ENCODE measurements around the gene LRCH1. TPM values are rescaled to one million over a fixed set of nuclear protein-coding genes. Genes with fewer than 3 reads are reported as not detected.

LRCH1 gene
- total and polyA plus RNA-seq, 10 of the 15 experiments (the other 5 are each of a cell fraction or from before 2014, with no cell fraction given): 5.3 to 48.9 (median 14.4) TPM

DNA sequence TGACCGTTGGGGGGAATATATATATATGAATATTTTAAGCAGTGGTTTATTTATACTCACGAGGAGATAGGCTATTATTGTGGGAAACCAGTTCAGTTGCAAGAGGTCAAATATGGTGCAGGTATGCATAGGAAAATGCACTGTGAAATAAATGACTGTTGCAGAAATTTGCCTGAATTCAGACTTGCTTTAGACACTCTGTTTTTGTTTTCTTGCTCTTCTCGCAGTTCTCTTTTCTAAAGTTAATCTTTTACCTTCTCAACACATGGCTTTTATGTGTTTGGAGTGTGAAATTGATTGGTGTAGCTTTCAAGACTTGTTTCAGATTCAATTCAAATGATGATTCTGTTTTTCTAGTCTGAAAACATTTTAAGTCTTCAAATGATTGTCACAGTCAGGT lies 109.7 kb downstream of the LRCH1 start (continued):
- TF ChIP-seq IKZF1 (conservative IDR thresholded peaks at IDR 0.05) (no peak), NFYA (IDR thresholded peaks at IDR 0.05; ENCODE audit: borderline replicate concordance, low read depth, low read length) (no peak), SPI1 (IDR thresholded peaks at IDR 0.05; ENCODE audit: borderline replicate concordance, insufficient read depth, low read depth, low read length) (peak; percentile 52; the same call in 1 of the 2 replicates), CBFB (IDR thresholded peaks at IDR 0.05; ENCODE audit: low read depth) (no peak), IRF4 (IDR thresholded peaks at IDR 0.05; ENCODE audit: low read depth, low read length) (no peak), BACH1 (IDR thresholded peaks at IDR 0.05; ENCODE audit: borderline replicate concordance) (no peak; the same call in 1 of the 2 replicates), YBX1 (IDR thresholded peaks at IDR 0.05) (no peak), ZNF24 (IDR thresholded peaks at IDR 0.05) (peak; percentile 57; the same call in 1 of the 2 replicates), NR2F1 (conservative IDR thresholded peaks at IDR 0.05) (peak; percentile 57; the same call in 1 of the 2 replicates), EP300 (IDR thresholded peaks at IDR 0.05; ENCODE audit: borderline replicate concordance in 1 of 2, control insufficient read depth in 1 of 2, low read depth in 2 of 2, low read length in 2 of 2) (peak in 1 of 2 experiments; percentile 59; a peak in 2 of 4 replicates), ATF3 (IDR thresholded peaks at IDR 0.05; ENCODE audit: borderline replicate concordance, extremely low read depth, low read depth, low read length) (no peak), NRF1 (conservative IDR thresholded peaks at IDR 0.05; ENCODE audit: low read depth, low read length) (no peak), SIN3A (IDR thresholded peaks at IDR 0.05; ENCODE audit: low read depth, low read length) (0 out of 2 replicates have a peak, but pooled peaks have one; percentile 34), MTA2 (IDR thresholded peaks at IDR 0.05; ENCODE audit: low read depth) (peak; percentile 46; the same call in 1 of the 2 replicates), CHD2 (IDR thresholded peaks at IDR 0.05; ENCODE audit: borderline replicate concordance, low read depth, low read length) (no peak), CREB1 (IDR thresholded peaks at IDR 0.05; ENCODE audit: low read depth) (no peak), ZNF217 (IDR thresholded peaks at IDR 0.05) (0 out of 2 replicates have a peak, but pooled peaks have one; percentile 44)
- TF ChIP-seq, protein P1, sequence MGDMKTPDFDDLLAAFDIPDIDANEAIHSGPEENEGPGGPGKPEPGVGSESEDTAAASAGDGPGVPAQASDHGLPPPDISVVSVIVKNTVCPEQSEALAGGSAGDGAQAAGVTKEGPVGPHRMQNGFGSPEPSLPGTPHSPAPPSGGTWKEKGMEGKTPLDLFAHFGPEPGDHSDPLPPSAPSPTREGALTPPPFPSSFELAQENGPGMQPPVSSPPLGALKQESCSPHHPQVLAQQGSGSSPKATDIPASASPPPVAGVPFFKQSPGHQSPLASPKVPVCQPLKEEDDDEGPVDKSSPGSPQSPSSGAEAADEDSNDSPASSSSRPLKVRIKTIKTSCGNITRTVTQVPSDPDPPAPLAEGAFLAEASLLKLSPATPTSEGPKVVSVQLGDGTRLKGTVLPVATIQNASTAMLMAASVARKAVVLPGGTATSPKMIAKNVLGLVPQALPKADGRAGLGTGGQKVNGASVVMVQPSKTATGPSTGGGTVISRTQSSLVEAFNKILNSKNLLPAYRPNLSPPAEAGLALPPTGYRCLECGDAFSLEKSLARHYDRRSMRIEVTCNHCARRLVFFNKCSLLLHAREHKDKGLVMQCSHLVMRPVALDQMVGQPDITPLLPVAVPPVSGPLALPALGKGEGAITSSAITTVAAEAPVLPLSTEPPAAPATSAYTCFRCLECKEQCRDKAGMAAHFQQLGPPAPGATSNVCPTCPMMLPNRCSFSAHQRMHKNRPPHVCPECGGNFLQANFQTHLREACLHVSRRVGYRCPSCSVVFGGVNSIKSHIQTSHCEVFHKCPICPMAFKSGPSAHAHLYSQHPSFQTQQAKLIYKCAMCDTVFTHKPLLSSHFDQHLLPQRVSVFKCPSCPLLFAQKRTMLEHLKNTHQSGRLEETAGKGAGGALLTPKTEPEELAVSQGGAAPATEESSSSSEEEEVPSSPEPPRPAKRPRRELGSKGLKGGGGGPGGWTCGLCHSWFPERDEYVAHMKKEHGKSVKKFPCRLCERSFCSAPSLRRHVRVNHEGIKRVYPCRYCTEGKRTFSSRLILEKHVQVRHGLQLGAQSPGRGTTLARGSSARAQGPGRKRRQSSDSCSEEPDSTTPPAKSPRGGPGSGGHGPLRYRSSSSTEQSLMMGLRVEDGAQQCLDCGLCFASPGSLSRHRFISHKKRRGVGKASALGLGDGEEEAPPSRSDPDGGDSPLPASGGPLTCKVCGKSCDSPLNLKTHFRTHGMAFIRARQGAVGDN (IDR thresholded peaks at IDR 0.05): peak; percentile 80; the same call in 1 of the 2 replicates
- TF ChIP-seq, protein P2, sequence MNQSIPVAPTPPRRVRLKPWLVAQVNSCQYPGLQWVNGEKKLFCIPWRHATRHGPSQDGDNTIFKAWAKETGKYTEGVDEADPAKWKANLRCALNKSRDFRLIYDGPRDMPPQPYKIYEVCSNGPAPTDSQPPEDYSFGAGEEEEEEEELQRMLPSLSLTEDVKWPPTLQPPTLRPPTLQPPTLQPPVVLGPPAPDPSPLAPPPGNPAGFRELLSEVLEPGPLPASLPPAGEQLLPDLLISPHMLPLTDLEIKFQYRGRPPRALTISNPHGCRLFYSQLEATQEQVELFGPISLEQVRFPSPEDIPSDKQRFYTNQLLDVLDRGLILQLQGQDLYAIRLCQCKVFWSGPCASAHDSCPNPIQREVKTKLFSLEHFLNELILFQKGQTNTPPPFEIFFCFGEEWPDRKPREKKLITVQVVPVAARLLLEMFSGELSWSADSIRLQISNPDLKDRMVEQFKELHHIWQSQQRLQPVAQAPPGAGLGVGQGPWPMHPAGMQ (IDR thresholded peaks at IDR 0.05; ENCODE audit: borderline replicate concordance): no peak
- TF ChIP-seq, protein P3, sequence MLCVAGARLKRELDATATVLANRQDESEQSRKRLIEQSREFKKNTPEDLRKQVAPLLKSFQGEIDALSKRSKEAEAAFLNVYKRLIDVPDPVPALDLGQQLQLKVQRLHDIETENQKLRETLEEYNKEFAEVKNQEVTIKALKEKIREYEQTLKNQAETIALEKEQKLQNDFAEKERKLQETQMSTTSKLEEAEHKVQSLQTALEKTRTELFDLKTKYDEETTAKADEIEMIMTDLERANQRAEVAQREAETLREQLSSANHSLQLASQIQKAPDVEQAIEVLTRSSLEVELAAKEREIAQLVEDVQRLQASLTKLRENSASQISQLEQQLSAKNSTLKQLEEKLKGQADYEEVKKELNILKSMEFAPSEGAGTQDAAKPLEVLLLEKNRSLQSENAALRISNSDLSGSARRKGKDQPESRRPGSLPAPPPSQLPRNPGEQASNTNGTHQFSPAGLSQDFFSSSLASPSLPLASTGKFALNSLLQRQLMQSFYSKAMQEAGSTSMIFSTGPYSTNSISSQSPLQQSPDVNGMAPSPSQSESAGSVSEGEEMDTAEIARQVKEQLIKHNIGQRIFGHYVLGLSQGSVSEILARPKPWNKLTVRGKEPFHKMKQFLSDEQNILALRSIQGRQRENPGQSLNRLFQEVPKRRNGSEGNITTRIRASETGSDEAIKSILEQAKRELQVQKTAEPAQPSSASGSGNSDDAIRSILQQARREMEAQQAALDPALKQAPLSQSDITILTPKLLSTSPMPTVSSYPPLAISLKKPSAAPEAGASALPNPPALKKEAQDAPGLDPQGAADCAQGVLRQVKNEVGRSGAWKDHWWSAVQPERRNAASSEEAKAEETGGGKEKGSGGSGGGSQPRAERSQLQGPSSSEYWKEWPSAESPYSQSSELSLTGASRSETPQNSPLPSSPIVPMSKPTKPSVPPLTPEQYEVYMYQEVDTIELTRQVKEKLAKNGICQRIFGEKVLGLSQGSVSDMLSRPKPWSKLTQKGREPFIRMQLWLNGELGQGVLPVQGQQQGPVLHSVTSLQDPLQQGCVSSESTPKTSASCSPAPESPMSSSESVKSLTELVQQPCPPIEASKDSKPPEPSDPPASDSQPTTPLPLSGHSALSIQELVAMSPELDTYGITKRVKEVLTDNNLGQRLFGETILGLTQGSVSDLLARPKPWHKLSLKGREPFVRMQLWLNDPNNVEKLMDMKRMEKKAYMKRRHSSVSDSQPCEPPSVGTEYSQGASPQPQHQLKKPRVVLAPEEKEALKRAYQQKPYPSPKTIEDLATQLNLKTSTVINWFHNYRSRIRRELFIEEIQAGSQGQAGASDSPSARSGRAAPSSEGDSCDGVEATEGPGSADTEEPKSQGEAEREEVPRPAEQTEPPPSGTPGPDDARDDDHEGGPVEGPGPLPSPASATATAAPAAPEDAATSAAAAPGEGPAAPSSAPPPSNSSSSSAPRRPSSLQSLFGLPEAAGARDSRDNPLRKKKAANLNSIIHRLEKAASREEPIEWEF (IDR thresholded peaks at IDR 0.05; ENCODE audit: insufficient replicate concordance, low read depth, low read length): no peak

Data from GM12878 (cell line).